GM19035 (cell line): ENCODE results near the gene AGAP3.
A peak's percentile ranks its signal among the peaks of the same experiment; 100 is the strongest.

Source experiments
- ATAC-seq: cut with Tn5 transposase; IDR thresholded peaks from one replicate; pipeline ENCODE4 v1.9.1; 2021; ENCODE audit not compliant: unreplicated experiment

The AGAP3 gene

DNA sequence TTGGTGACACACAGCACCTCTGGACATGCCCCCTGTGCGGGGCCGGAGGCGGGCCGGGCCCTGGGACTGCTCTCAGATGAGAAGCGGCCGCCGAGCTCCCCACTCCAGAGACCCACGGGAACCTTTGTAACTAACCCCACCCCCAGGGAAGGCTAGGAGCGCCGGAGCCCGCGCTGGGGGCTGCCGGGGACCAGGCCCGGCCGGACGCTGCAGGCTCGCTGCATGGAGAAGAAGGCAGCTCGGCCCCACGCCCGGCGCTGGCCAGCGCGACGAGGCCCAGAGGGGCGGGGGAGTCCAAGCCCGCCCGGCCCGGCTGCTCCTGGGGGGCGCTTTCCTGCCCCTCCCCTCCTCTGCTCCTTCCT lies 36.5 kb downstream of the AGAP3 start:
- no peak for ATAC-seq

- ATAC-seq = no peak
Observed at GRCh38 chr7:151123158-151123821, 37.0 kb downstream of the AGAP3 start.

GRCh38 chr7:151123822-151124464 lies 37.7 kb downstream of the AGAP3 start:
- peak; percentile 90 for ATAC-seq

DNA sequence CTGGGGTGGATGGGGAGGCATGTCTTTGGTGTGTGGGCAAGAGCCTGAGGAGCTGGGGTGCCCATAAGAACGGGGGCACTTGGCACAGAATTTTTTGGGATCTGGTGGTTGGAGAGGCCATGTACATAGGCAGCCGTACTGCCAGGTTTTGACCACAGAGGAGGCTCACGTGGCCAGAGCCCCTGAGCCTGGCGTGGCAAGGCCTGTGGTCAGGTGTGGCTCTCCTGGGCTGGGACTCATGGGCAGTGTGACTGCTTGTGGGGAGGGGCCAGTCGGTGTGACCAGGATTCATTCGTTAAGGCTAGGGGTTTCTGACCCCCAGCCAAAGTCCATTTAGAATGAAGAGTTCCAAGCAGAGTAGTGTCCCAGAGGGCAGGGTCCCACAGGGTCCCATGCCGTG lies 38.2 kb downstream of the AGAP3 start:
- ATAC-seq = no peak

DNA sequence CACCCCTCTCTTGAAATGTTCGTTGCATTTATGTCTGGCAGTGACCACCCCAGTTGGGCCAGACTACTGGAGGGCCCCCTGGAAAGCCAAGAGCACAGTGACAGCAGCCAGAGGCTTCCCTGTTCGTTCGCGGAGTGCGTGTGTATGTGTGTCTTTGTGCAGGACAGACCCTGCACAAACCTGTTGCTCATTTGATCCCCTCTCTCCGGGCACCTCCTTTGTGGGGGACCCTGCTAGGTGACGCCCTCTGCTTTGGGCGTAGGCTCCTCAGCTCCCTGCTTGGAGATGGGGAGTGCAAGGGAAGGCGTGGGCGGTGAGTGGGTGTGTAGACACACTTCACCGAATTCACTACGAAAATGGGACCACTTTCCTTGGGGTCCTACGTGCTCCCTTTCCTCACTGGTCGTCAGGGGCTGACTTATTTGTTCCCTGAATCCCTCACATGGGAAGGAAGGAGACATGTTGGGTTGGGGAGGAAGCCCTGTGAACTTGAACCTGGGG lies 38.7 kb downstream of the AGAP3 start:
- ATAC-seq = no peak

GRCh38 chr7:151125470-151125845 lies 39.2 kb downstream of the AGAP3 start:
- ATAC-seq = no peak

DNA sequence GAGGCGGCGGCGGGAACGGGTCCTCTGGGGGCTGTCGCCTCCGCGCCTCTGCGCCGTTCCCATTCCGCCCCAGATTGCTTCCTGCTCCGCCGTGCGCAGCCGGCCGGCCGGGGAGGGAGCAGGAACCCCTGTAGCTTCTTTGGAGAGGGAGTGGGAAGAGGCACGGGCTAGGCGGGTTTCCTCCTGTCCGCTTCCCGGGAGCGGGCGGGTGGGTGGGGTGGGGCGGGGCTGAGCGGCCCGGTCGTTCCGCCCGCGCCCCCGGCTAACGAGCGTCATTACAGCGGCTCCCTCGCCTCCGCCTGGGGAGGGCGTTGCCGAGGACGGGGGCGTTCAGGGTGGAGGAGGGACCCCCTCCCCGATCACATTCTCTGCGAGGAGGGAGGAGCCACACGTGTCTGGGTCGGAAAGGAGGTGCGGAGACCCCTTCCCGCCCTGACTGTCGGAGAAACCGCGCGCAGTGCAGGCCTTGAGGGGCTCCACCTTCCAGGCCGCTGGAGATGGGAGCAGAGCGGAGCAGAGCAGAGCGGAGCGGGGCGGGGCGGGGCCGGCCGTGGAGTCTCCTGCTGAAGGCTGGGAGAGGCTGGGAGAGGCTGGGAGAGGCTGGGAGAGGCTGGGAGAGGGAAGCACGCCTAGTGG lies 39.7 kb downstream of the AGAP3 start:
- ATAC-seq = no peak

DNA sequence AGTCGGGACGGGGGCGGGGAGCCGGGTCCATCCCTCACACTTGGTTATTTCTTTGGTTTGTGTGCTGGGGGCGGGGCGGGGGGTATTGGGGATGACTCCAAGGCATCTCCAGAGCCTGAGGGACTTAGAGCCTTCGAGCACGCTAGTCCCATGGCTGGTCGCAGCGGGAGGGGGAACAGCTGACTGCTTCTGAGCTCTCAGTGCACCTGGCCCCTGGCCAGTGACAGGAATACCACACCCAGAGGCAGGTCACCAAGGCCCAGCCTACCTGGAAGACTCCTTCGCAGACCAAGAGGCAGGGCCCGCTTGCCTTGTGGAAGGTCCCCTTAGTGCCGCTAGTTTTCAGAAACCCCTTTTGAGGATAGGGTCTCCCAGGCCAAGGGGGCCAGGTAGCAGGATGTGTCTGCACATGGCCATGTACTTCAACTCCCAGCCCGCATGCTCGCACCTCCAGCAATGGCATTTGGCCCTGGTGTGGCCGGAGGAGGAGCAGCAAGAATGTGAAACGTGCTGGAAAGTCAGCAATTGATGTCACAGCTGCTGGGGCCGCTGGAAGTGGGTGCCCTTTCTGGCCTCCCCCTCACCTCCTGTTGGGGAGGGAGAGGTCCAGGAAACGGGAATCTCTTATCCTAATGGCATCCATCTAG lies 40.3 kb downstream of the AGAP3 start:
- ATAC-seq = no peak

- no peak for ATAC-seq
Observed at GRCh38 chr7:151128144-151128543, 41.9 kb downstream of the AGAP3 start.

DNA sequence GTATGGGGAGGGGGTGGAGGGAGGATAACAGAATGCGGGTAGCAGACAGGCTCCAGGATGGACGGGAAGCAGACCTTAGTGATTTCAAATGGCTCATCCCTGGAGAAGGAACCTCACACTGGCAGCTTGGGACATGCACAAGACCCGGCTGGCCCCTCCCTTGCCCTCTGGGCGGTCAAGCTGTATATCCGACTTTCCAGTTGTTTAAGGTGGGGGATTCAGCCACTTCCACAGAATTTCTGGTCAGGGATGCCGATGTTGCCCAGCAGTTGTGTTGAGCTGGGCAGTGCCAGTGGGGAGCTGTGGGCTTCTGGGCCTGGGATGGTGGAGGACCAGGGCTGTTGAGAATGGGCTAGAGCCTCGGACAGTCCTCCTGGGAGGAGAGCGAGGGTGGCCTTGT lies 42.4 kb downstream of the AGAP3 start:
- ATAC-seq = no peak

DNA sequence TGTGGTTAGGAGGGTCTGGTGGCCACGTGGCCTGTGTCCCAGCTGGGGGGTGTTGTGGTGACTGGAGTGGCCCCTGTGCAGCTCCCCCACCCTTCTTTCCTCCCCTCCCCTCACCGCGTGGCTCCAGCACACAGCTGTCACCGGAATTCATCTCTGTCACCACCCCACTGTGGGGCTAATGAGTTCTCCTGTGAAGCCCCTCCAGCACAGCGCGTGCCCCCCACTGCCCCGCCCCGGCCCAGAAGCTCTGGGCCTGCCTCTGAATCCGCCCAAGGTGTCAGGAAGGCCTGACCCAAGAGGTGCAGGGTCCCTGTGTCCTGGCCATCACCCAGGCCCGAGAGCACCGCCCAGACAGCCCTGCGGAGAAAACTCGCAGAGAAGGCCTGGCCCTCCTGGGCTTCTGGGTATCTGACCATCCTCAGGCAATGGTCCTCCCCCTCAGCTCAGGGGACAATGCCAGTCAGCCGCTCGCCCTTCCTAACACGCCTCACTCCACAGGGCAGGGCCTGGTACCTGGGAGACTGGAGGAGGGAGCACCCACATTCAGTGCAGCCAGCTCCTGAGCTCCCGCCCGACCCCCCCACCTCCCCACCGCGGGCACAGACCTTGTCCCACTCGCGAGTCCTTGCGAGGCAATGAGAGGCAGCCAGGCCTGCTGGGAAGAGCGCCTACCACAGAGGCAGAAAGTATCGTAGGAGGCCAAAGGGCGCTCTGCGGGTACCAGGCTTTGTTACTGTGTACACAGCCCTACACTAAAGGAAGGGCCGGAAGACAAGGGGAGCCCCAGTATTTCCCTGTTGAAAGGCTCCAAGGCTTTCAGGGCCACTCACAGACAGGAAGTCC lies 43.1 kb downstream of the AGAP3 start:
- ATAC-seq = no peak

- ATAC-seq = no peak
Observed at GRCh38 chr7:151129960-151130591, 43.8 kb downstream of the AGAP3 start.

GRCh38 chr7:151130741-151131157 lies 44.5 kb downstream of the AGAP3 start:
- no peak for ATAC-seq

- ATAC-seq = no peak
Observed at GRCh38 chr7:151131224-151131591, 44.9 kb downstream of the AGAP3 start.

- ATAC-seq = no peak
Observed at GRCh38 chr7:151131592-151132293, 45.5 kb downstream of the AGAP3 start.

DNA sequence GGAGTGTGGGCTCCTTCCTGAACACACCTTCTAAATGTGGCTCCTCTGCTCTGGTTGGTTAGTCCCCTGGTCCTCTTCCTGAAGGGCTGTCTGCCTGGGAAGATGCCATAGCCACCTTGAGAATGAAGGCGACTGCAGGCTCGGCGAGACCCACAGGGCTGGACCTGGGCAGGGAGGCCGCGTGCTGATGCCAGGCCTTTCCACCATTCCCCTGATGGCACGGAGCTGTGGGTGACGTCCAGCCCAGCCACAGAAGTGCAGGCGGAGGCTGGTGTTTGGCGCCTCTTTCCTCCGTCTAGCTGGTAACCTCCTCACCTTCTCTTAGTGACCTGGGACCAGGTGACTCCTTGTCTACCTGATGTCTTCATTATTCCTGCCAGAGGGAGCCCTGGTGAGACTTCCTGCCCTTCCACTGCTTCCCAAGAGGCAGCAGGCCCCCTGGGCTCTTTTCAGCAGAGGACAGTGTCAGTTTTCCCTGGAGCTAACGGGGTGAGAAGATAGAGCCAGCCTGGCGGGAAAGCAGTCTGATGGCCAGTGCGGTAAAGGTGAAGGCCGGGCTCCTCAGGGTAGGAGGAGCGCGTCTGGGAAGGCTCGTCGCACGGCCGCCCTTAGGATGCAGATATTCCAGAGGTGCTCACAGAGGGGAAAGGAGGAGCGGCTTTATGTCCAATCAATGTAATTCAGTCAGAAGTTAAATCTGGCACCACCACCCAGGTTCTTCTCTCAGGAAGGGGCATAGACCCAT lies 46.4 kb downstream of the AGAP3 start:
- ATAC-seq = no peak

DNA sequence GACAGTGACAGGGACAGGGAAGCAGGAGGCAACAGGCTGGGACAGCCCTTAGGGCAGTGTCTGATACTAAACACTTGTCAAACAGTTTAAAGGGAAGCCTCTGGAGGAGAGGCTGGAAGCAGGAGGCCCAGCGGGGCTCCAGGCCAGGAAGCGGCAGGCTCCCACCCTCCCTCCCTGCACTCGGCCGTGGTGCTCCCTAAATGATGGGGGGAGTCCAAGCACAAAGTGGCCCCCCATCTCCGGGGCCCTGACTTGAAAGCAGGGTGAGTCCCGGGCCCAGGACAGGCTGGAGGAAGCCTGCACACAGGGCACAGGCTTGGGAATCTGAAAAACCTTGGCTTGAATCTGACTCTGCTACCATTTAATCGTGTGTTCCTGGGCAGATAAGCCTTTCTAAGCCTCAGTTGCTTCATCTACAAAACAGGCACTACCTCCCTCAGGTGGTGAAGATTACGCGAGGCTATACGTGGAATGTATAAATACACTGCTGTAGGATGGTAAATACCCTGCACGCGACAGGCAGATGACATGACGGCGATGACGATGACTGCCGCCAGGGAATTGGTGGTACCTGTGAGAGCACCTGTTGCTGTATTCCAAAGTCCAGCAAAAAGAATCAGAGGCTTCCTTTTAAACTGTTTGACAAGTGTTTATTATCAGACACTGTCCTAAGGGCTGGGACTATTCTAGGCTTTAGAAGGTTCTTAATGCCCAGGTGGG lies 47.2 kb downstream of the AGAP3 start:
- ATAC-seq = no peak

GRCh38 chr7:151133986-151134742 lies 47.9 kb downstream of the AGAP3 start:
- ATAC-seq = no peak
